Frontal cortex (tissue), 4 donors: Measurements from ENCODE around the gene ZNF845. TPM values are rescaled to one million over a fixed set of nuclear protein-coding genes. Genes with fewer than 3 reads are reported as not detected.
"Not testable (repeated sequence)": the region's sequence is repeated elsewhere in the genome, so short reads cannot be mapped to it uniquely, and the experiment has no call there.

Experiments used
- DNase-seq, 2 donors: peaks; one replicate each; pipeline ENCODE4 v3.0.0; 2012; ENCODE audit warnings: low spot score in 2 of 2
- FAIRE-seq: peaks from 2 replicates; lab custom pipeline; 2012; peaks lifted over from hg19 to GRCh38; lab: Jason Lieb, UNC
- total RNA-seq: library from RNA; depleted of rRNA; stranded (reverse); fragments of >200 nt; gene quantifications from one replicate; pipeline ENCODE4 v1.2.3, GENCODE V29; 2014
- donor health status: control.
- donor health status: control.
- donor health status: control.

ZNF845 gene
- 23.6 TPM for total RNA-seq

DNA sequence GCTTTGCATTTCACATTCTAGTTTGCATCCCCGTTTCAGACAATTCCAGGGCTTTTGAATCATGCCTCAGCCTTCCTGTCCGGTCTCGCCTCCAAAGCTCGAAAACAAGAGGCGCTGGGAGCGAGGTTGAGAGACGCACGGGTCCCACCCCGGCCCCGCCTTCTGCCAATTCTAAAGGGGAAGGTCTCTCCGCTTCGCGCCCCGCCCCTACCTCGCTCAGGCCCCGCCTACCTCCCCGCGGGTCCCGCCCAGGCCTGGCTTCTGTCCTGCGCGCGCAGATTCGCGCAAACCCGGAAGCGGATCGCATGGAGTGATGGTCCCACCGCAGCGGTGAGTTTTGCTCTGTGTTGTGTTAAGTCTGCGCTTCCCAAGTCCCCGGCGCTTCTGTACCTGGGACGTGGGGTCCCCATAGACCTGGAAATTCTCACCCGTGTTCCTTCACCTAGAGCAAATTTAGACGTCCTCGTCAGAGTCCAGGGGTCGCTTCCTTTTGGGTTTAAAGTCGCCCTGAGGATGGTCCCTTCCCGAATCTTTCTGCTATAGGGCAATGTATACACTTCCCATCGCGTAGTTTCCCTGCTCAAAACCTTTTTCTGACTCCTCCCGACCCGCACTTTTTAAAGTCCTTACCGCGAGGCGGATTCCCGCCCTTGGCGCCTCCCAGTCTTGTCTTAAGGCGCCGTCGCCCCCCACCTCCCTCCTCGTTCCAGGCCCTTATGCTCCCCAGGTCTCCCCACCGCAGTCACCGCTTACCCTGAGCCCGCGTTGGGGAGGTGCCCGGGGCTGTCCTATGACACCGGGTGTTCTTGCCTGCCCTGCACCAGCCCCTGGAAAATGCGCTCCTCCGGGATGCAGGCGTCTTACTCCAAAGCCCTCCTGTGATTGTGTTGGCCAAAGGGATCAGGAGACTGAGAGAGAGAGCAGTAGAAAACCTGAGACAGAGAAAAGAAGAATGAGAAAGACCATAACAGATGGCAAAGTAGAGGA, at the start of gene ZNF845:
ZNF845 (plus strand) TSS at position 287 of the 987 bp plus-strand sequence. CDS start 7,559 bp downstream, outside the sequence.
- DNase-seq (peak; percentile 70 to 87), FAIRE-seq (no peak)

DNA sequence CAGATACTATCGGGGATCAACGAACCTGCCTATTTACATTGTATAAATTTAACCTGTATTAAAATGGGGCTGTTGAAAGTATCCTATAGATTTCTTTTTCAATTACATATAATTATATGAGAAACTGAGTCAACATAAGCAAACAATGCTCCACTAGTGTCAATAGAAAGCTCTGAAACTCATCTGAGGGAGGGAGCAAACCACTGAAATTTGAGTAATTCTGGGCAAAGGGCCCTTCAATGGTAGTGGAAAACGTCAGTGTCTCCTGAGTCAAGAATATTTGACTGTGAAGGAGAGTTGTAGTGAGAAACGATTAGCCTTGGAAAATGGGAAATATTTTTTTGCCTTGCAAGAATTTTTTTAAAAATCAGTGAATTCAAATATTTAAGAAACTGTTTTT, 48.5 kb upstream of the ZNF845 start:
- FAIRE-seq (no peak), DNase-seq (no peak)

DNA sequence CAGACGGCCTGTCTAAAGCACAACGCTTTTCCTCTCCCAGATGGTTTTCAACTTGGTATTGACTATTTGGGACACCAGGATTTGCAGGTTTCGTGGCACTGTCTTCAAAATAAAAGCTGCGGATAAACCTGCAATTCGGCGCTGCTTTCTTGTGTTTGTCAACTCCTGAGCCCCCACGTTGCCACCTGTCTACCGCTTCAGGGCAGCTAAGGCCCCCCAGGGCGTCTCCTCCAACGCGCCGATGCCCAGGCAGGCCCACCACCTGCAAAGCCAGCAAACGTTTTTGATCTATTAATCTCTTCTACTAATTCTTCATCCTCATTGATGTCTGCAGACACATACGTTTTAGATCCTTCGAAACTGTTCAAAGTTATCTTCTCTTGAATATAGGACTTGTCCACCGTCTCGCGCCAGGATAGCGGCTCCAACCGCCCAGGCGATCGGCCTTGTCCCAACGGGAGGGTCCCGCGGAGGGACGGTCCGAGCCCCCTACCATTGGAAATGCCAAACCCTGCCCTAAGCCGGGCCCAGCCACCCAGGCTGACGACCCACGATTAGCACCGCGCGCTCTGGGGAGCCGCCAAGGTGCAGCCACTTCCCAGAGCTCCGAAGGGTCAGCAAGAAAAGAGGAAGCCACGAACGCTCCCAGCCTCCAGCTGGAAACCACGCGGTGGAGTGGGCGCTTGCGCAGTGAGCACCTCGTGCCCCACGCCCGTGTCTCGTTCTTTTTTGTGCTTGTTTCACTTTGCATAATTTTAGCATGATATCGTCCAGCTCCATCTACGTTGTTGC, 42.6 kb upstream of the ZNF845 start:
- FAIRE-seq (no peak), DNase-seq (no peak)

DNA sequence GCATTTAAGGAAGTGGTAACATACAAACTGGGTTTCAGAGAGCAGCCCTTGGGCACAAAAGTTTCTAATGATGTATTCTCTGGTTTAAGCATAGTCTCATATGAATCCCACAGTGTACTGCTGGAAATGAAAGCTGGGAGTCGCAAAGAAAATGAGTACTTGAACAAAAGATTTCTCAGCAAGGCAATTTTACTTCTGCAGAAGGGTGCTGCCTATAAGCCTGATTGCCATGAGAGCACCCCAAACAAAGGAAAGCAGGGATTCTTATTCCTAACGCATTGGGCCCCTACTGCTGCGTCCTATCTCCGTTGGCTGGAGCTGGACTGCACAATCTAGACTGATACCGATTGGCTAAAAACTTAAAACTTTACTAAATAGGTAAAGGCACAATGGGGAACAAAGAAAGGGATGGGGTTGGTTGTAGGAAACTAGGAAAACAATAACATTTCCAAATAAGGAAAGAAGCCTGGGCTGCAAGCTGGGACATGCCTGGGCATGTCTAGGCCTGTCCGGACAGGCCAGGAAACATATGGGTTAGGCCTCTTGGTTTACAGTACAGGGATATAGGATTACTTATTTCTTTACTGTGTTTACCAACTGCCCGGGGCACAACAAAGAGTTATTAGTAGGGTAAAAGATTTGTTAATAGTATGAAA, 38.6 kb upstream of the ZNF845 start:
- DNase-seq (no peak), FAIRE-seq (no peak)

DNA sequence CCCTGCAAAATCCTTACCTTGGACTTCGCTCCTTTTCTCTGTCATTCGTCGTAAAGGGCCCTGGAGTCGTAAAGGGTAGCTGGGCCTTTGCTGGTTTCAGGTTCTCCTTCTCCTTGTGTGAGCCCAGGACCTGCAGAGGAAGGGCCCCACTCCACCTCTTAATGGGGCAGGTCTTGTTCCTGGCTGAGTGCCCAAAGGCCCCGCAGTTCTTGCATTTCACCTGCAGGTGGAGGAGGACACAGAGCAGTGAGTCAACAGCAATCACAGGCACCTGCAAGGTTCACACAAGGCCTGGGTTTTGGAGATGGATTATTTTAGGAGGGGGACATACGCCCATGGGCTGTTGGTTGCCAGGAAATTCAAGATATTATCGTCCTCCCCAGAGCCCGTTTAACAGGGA, 32.2 kb upstream of the ZNF845 start:
- not testable (repeated sequence) for FAIRE-seq, DNase-seq

DNA sequence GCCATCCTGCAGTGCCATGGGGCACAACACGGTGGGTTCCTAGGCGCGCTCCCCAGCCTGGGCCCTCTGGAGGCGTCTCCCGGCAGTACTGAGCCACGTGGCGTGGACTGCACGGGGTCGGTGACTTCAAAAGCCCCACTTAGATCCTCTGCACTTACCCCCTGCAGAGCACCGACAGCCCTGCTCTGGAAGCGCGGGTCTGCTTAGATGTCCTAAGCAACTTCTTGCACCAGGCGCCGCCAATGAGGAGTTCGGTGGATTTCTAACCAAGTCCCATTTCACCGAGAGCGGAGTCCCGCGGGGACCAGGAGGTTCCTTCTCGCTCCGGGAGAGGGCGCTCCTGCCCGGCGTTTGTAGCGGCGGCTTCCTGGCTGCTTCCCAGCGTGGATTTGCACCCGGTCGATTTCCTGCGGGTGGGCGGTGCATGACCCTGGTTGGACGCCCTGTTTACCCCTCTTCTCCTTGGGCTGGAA, 25.2 kb upstream of the ZNF845 start:
- peak in 1 of 2 donors; percentile 40 for DNase-seq
- FAIRE-seq, result no peak

DNA sequence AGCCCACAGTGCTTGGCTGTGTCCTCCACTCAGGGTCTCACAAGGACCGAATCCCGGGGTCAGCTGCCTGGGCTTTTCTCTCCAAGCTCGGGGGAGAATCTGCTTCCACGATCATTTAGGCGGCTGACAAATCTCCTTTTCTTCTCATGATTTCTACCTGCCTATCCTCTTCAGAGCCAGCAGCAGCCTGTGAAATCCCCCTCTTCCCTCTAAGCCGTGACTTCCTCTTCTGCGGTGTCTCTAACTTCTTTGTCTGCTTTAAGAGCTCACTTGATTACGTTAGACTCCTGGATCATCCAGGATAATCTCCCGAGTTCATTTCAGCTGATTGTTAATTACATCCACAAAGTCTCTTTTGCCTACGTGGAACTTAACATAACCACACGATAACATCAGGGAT, 22.5 kb upstream of the ZNF845 start:
- no peak for DNase-seq
- no peak for FAIRE-seq

DNA sequence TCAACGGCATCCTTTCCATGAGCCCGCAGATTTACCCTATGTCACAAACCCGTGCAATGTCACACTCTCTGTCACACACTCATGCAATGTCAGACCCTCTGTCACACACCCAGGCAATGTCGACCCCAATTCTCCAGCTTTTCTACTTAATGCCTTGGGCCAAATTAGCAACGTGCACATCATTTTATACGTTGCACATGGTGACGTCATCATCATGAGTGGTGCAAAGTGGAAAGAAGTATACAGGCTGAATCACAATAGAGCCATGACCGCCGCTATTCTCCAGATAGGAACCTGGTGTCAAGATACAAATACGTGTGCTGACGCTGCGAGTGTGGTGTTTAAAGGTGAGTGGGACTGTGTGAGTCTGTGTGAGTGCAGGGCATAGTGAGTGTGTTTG, 21.7 kb upstream of the ZNF845 start:
- FAIRE-seq (no peak), DNase-seq (no peak)

DNA sequence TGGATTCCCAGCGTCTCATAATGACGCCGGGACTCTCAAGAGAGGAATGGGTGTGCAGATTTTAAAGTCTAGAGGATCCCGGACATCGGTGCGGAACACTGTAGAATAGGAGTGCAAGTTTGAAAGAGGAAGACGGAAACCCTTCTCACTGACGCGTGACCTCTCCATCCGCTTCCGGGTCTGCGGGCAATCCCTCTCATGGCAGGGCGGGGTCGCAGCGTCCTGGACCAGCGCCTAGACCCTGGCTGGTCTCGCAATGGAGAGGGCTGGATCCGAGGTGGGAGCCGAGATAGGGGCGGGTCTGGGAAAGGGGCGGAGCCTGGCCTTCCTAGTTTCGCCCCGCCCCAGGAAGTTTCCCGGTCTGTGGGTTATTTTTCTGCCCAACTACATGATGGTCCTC, 4.6 kb upstream of the ZNF845 start:
- FAIRE-seq, result no peak
- DNase-seq, result no peak

DNA sequence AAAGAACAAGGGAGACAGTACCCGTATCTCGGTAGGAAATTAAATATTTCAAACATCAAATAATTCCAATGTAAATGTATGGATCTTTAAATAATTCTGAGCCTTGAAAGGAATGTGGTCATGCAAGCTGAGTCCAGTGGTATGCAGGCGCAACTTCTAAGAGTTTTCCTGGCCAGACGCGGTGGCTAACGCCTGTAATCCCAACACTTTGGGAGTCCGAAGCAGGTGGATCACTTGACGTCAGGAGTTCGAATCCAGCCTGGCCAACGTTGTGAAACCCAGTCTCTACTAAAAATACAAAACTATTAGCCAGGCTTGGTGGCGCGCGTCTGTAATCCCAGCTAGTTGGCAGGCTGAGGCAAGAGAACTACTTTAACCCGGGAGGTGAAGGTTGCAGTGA, 1.1 kb upstream of the ZNF845 start:
- DNase-seq, result no peak
- FAIRE-seq, result no peak

DNA sequence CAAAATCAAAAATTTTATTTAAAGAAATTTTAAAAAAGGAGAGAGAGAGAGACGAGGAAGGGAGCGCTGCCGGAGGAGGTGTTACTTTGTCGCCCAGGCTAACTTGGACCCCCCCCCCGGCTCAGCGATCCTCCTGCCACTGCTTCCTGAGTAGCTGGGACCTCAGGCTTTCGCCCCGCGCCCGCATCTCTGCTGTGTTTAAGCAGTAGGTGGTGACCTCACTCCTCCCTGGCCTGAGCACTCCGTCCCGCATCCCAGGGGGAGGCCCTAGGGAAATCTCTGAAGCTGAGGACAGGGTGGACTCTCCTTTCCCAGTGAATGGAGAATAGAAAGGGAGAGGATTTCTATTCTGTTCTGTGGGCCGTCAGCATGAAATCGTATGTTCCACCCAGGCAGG, 485 bp upstream of the ZNF845 start:
- no peak for FAIRE-seq

DNA sequence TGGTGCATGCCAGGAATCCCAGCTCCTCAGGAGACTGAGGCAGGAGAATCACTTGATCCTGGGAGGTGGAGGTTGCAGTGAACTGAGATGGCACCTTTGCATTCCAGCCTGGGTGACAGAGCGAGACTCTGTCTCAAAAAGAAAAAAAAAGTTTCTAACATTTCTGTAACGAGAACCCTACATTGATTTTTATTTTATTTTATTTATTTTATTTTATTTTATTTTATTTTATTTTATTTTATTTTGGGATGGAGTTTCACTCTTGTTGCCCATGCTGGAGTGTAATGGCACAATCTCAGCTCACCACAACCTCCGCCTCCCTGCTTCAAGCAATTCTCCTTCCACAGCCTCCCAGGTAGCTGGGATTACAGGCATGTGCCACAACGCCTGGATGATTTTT, 10.9 kb downstream of the ZNF845 start:
- DNase-seq, FAIRE-seq: not testable (repeated sequence)

More for the DNA sequence above, 485 bp upstream of the ZNF845 start:
- DNase-seq, result no peak

DNA sequence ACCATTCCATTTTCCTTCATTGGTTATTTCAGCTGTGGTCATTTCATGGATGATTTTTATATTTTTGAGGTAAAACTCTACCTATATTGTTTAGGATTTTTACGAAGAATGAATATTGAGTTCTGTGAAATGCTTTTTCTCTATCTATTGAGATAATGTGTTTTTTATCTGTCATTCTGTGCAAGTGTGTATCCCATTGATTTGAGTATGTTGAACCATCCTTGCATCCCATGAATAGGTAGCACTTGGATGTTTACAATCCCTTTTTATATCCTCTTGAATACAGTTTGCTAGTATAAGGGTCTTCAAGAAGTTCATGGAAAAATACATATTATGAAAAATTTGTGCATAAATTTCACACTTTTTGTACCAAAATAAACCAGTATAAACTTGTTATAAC, 22.2 kb downstream of the ZNF845 start:
- FAIRE-seq (no peak), DNase-seq (no peak)

DNA sequence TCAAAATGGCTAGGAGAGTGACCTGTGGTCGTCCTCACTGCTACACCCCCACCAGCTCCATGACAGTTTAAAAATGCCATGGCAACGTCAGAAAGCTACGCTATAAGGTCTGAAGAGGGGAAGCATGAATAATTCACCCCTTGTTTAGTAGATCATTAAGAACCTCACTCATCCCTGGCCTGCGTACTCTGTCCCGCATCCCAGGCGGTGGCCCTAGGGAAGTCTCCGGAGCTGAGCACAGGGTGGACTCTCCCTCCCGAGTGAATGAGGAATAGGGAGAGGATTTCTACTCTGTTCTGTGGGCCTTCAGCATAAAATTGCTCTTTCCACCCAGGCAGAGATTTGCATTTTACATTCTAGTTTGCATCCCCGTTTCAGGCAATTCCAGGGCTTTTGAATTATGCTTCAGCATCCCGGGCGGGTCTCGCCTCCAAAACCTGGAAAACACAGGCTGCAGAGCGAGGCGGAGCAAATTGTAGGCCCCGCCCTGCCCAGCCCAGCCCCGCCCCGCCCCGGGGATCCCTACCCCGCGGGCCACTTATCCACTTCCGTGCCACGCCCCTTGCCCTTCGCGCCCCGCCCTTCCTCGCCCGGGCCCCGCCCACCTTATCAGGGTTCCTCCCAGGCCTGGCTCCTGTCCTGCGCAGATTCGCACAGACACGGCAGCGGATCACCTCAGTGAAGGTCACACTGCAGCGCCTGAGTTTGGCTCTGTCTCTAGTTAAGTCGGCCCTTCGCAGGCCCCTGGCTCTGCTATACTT, 24.5 kb downstream of the ZNF845 start:
- DNase-seq (no peak), FAIRE-seq (no peak)

DNA sequence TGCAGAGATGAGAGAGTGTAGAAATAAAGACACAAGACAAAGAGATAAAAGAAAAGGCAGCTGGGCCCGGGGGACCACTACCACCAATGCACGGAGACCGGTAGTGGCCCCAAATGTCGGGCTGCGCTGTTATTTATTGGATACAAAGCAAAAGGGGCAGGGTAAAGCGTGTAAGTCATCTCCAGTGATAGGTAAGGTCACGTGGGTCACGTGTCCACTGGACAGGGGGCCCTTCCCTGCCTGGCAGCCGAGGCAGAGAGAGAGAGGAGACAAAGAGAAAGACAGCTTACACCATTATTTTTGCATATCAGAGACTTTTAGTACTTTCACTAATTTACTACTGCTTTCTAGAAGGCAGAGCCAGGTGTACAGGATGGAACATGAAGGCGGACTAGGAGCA, 26.5 kb downstream of the ZNF845 start:
- not testable (repeated sequence) for DNase-seq, FAIRE-seq

DNA sequence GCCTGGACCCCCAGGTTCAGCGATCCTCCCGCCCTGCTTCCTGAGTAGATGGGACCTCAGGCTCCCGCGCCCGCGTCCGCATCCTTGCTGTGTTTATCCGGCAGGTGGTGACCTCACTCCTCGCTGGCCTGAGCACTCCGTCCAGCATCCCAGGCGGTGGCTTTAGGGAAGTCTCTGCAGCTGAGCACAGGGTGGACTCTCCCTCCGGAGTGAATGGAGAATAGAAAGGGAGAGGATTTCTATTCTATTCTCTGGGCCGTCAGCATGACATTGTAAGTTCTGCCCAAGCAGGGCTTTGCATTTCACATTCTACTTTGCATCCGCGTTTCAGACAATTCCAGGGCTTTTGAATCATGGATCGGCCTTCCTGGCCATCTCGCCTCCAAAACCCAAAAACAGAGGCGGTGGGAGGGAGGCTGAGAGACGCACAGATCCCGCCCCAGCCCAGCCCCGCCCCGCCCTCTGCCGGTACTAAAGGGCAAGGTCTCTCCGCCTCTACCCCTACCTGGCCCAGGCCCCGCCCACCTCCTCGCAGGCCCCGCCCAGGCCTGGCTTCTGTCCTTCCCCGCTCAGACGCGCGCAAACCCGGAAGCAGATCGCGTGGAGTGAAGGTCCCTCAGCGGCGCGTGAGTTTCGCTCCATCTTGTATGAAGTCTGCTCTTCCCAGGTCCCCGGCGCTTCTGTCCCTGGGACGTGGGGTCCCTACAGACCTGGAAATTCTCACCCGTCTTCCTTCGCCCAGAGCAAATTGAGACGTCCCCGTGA, 31.8 kb downstream of the ZNF845 start, which contains the start of gene ZNF525:
ZNF525 (plus strand) TSS at position 572 of the 765 bp plus-strand sequence. CDS start 6,577 bp downstream, outside the sequence.
- DNase-seq, result peak; percentile 73 to 84
- FAIRE-seq, result no peak

DNA sequence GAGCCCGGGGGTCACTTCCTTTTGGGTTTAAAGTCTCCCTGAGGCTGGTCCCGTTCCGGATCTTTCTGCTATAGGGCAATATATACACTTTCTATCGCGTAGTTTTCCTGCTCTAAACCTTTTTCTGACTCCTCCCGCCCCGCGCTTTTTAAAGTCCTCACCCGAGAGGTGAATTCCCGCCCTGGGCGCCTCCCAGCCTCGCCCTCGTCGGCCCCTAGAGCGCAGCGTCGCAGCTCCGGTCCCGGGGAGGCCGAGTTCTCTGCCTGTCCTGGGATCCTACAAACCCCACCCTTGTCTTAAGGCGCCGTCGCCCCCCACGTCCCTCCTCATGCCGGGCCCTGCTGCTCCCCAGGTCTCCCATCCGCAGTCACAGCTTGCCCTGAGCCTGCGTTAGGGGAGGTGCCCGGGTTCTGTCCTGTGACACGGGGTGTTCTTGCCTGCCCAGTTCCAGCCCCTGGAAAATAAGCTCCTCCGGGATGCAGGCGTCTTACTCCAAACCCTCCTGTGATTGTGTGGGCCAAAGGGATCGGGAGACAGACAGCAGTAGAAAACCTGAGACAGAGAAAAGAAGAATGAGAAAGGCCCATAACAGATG, 32.4 kb downstream of the ZNF845 start:
- DNase-seq, result no peak

DNA sequence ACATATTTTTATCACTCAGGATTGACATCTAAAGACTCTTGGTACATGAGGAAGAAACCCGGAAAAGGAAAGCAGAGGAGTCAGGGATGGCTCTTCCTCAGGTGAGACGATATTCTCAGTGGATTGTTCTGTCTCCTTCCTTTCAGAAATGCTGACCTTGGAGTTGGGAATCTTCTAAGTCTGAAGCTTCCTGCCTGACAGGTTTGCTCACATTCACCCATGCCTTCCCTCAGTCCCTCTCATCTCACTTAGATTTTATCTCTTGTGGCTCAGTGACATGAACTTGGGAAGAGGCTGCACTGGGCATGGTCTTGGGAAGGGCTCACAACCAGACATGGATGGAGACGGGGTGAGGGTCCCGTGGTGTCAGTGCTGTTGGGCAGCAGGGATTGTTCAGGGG, 38.6 kb downstream of the ZNF845 start:
- DNase-seq (no peak), FAIRE-seq (no peak)

More for the DNA sequence above, 32.4 kb downstream of the ZNF845 start:
- FAIRE-seq, result no peak
